Activated CD4-positive, alpha-beta T cell treated with anti-CD3 and anti-CD28 coated beads for 1 hour (primary cell): Measurements from ENCODE around the gene SETBP1.

ENCODE experiments used
- DNase-seq: peaks from one replicate; pipeline ENCODE4 v3.0.0-alpha.2; 2020

The SETBP1 gene

DNA sequence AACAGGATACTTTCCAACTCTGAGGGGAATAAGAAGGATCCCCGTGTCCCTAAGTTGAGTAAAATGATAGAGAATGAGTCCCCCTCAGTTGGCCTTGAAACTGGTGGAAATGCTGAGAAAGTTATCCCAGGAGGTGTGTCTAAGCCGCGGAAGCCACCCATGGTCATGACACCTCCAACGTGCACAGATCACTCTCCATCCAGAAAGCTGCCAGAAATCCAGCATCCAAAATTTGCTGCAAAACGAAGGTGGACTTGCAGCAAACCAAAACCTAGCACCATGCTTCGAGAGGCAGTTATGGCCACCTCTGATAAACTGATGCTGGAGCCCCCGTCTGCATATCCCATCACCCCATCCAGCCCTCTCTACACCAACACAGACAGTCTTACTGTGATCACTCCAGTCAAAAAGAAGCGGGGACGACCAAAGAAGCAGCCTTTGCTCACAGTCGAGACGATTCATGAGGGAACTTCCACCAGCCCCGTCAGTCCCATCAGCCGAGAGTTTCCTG lies 270.1 kb downstream of the SETBP1 start:
- no peak for DNase-seq

DNA sequence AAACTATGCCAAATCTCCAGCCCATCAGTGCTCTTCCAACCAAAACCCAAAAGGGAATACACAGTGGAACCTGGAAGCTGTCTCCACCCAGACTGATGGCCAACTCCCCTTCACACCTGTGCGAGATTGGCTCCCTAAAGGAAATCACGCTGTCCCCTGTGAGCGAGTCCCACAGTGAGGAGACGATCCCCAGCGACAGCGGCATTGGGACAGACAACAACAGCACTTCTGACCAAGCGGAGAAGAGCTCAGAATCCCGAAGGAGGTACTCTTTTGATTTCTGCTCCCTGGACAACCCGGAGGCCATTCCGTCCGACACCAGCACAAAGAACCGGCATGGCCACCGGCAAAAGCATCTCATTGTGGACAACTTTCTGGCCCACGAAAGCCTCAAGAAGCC lies 271.1 kb downstream of the SETBP1 start:
- no peak for DNase-seq

DNA sequence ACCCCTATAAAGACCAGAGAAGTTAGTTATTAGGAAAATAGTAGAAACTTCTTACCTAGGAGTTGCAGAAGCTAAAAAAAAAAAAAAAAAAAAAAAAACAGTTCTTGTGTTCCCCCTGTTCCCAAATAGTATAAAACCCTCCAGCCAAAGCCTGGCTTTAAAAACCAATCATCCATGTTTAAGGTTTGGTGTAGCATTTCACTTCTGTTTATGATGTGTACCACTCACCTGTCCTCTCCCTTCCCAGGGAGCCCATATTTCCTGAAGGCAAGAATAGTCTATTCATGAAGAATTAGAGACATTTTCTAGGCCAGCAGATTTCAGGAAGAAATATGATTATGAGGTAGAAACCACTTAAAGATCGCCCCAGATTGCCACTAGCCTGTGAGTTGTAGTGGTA lies 273.6 kb downstream of the SETBP1 start:
- no peak for DNase-seq

GRCh38 chr18:44955825-44956224 lies 275.1 kb downstream of the SETBP1 start:
- DNase-seq: no peak

DNA sequence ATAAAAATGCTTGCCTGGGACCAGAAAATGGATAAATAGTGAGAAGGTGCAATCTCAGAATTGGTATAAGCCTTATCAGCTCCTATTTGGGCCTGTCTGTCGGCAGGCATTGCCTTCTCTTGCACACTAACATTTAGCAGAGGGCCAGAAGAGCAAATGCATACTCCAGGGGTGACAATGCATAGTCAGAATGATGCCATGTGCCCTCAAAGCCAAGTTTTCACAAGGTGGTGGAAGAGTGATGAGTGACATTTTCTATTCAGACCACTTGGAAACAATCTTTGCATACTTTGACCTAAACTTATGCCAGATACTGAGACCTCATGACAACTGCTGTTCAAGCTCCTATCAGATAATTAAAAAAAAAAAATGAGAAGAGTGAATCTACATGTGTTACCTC lies 276.3 kb downstream of the SETBP1 start:
- no peak for DNase-seq

GRCh38 chr18:44957461-44957860 lies 276.8 kb downstream of the SETBP1 start:
- no peak for DNase-seq

DNA sequence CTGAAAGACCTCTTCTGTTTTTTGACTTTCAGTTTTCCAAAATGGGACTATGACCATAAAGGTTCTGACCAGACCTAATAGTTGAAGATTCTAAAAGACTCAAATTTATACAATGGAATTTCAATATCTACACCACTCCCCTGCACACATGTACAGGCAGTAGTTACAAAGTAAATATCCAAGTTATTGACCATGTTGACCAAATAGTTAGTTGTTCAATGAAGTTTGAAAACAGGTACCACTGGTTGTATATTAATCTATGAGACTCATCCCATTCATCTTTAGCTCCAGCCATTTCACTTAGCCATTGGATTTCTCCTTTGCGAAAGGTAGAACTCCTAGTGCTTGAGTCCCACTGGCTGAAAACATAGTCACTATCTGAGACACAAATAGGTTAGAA lies 277.4 kb downstream of the SETBP1 start:
- DNase-seq: no peak

DNA sequence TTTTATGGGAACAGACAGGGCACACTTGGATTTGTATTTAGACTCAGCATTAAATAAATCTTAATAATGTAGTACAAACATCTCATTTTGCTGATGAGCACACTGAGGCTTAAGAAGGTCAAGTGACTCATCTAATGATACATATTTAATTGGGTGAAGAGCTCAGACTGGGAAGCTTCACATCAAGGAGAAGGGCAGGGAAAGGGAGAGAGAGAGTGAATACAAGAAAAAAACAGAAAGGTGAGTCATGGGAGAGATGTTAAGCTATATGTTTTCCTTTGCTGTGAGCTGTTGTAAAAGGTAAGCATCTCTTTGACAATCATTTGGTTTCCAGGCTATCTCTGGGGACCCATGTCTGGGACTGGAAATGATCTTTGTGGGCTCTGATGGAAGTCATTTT lies 277.8 kb downstream of the SETBP1 start:
- no peak for DNase-seq

DNA sequence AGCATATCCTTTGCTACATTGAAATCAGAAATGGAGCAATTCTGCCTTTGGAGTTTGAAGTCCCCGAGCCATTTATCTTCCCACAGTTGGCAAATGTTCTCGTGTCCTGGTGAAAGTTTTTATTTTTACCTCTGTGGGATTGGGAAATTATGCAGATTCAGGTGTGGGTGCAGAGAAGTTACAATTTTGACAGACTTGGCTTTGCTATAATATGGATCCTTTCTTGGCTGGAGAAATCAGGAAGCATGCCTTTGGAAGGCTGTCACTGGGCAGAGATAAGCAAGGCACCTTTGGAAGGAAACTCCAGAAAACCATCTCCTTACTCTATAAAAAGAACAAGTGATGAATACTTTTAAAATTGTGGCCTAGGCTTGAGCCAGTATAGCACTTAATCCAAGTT lies 278.3 kb downstream of the SETBP1 start:
- no peak for DNase-seq

- no peak for DNase-seq
Observed at GRCh38 chr18:44960580-44960979, 279.9 kb downstream of the SETBP1 start.

DNA sequence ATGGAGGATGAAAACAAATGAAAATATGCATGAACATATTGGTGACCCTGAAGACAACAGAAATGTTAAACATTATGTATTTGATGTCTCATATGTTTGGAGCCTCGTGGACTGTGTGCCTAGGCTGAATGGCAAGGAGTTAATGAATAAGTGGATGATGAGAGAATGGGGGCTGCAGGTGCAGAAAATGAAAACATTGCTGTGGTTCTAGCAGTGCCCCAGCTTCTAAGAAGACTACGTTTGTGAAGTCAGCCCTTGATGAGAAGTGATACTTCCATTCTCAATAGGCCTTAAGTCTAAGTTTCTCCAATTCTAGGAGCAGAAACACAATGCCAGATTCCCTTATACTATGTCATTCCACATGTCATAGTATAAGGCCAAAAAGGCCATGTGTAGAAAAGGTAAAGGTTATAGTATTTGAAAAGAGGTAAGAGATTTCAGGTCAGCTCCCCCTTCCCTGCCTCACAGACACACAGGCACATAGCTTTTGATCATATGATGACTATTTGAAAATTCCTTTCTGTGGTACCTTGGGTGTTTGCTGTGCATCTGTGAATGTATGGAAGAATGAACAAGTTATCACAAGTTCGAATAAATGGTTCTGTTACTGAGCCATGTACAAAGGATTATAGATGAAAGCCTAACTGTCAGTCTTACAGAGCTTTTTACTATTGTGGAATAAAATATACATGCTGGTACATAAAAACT lies 280.8 kb downstream of the SETBP1 start:
- no peak for DNase-seq

- no peak for DNase-seq
Observed at GRCh38 chr18:44967599-44967998, 286.9 kb downstream of the SETBP1 start.

GRCh38 chr18:44968336-44968735 lies 287.6 kb downstream of the SETBP1 start:
- DNase-seq: no peak

GRCh38 chr18:44969214-44969795 lies 288.6 kb downstream of the SETBP1 start:
- DNase-seq: no peak

DNA sequence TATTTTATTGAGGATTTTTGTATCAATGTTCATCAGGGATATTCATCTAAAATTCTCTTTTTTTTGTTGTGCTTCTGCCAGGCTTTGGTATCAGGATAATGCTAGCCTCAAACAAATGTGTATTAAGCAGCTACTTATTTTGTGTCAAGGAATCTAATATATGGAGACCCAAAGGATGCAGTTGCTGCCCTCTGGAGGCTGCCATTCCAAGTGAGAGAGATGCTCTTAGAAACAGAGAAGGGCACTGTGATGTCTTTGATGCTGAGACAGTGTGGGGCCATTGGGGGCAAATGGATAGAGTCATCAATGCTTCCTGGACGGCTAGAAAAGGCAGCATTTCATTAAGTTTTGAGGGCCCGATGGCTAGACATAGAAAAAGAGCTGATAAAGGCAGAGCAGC lies 292.6 kb downstream of the SETBP1 start:
- DNase-seq: no peak

- no peak for DNase-seq
Observed at GRCh38 chr18:44974174-44974573, 293.5 kb downstream of the SETBP1 start.

DNA sequence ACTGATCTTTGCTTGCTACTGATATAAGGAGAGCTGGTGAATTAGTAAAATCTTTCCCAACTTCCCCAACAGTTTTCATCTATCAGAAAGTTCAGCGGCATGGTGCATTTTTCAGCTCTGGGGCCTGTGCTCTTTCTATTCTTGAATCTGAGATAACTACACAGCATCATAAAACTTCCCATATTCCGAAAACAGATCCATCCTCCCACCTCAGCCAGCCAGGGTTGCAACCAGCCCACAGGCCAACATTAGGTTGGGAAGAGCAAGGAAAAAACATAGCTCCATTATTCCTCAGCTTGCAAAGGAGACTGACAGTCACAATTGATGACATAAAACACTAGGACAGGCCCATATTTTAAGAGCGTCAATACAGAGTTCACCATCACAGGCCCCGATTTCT lies 297.2 kb downstream of the SETBP1 start:
- no peak for DNase-seq

DNA sequence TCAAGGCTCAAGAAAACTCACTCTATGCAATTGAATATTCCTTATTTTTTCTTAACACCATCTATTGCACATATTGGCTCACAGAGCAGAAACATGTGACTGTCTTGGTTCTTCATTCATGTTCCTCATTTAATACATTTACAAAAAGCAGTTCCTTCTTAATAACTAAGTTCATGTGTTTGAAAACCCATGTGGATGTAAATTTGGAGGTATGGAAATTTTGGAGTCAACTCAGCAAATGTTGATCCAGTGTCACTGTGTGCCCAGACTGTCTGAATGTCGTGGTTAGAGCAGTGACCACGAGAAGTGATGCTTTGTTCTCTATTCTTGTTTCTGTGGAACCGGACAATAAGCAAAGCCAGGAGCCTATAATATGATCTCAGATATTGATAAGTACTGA lies 299.1 kb downstream of the SETBP1 start:
- no peak for DNase-seq

GRCh38 chr18:44981121-44981520 lies 300.4 kb downstream of the SETBP1 start:
- DNase-seq: no peak

GRCh38 chr18:44986933-44987332 lies 306.2 kb downstream of the SETBP1 start:
- no peak for DNase-seq

- DNase-seq: no peak
Observed at GRCh38 chr18:44987371-44987770, 306.7 kb downstream of the SETBP1 start.

- no peak for DNase-seq
Observed at GRCh38 chr18:44988821-44989587, 308.3 kb downstream of the SETBP1 start.

DNA sequence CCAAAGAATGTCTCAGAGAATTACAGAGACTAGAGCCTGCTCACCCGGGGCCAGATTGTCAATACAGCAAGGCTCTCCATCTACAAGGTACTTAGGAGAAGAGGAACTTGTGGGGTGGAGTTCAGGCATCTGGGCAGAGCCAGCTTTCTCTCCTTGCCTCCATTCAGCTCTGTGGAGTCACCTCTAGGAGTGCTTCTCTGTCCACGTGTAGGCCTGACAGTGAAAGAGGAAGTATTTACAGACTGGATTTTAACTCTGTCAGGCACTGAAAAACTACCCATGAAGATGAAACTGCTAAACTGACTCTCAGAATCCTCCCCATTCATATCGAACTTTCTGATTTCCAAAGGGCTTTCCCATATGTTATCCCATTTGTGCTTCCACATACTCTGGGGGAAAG lies 315.6 kb downstream of the SETBP1 start:
- DNase-seq: no peak

- no peak for DNase-seq
Observed at GRCh38 chr18:44997174-44997573, 316.5 kb downstream of the SETBP1 start.
